Keratinocyte (primary cell): Measurements from ENCODE around the gene GALT. TPM values are rescaled to one million over a fixed set of nuclear protein-coding genes. Genes with fewer than 3 reads are reported as not detected.

Source experiments
- DNase-seq: peaks from one replicate; pipeline ENCODE4 v3.0.0-alpha.2; 2011; ENCODE audit warnings: low read depth, missing footprints, low spot score
- FAIRE-seq: peaks from 2 replicates; lab custom pipeline; 2011; peaks lifted over from hg19 to GRCh38; lab: Jason Lieb, UNC
- H2AFZ ChIP-seq: 2 replicates; pipeline ENCODE4 v1.6.0; 2012; ENCODE audit warnings: low read length, control low read depth, inconsistent platforms; ENCODE audit not compliant: control insufficient read depth
- H3K27ac ChIP-seq: 2 replicates; pipeline ENCODE4 v1.5.1; 2011; ENCODE audit warnings: low read length; ENCODE audit not compliant: control insufficient read depth, insufficient read depth
- H3K27me3 ChIP-seq: 3 replicates; pipeline ENCODE4 v1.6.0; 2011; ENCODE audit warnings: low read length; ENCODE audit not compliant: control insufficient read depth, insufficient read depth; ENCODE audit errors: extremely low read depth
- H3K36me3 ChIP-seq, 2 experiments: 2 replicates in 1 of 2; 3 replicates in 1 of 2; pipeline ENCODE4 v1.5.1; 2011; ENCODE audit warnings: low read length in 2 of 2, mild to moderate bottlenecking in 1 of 2; ENCODE audit not compliant: control insufficient read depth in 2 of 2, insufficient read depth in 2 of 2; ENCODE audit errors: extremely low read depth in 1 of 2
- H3K4me1 ChIP-seq: 3 replicates; pipeline ENCODE4 v1.5.1; 2011; ENCODE audit warnings: low read length; ENCODE audit not compliant: control insufficient read depth, insufficient read depth; ENCODE audit errors: extremely low read depth
- H3K4me2 ChIP-seq: 3 replicates; pipeline ENCODE4 v1.6.0; 2011; ENCODE audit warnings: low read depth, low read length; ENCODE audit not compliant: control insufficient read depth, insufficient read depth; ENCODE audit errors: extremely low read depth
- H3K4me3 ChIP-seq, 3 experiments: fragments of 200-600 bp in 1 of 3; sonication (generic) in 1 of 3; 2 replicates in 2 of 3; 3 replicates in 1 of 3; pipeline ENCODE4 v1.5.1; 2011 to 2016; ENCODE audit warnings: low read length in 3 of 3, mild to moderate bottlenecking in 3 of 3, control low read depth in 2 of 3, inconsistent platforms in 1 of 3, low read depth in 1 of 3, mixed read lengths in 1 of 3, mixed run types in 1 of 3, moderate library complexity in 1 of 3; ENCODE audit not compliant: control insufficient read depth in 2 of 3, insufficient read depth in 2 of 3; ENCODE audit errors: extremely low read depth in 1 of 3
- H3K79me2 ChIP-seq: 2 replicates; pipeline ENCODE4 v1.6.0; 2012; ENCODE audit warnings: low read length; ENCODE audit not compliant: control insufficient read depth, insufficient read depth
- H3K9ac ChIP-seq: 3 replicates; pipeline ENCODE4 v1.6.0; 2011; ENCODE audit warnings: low read length; ENCODE audit not compliant: control insufficient read depth, insufficient read depth; ENCODE audit errors: extremely low read depth
- H3K9me1 ChIP-seq: 3 replicates; pipeline ENCODE4 v1.6.0; 2011; ENCODE audit warnings: low read length; ENCODE audit not compliant: control insufficient read depth, insufficient read depth; ENCODE audit errors: extremely low read depth
- H3K9me3 ChIP-seq: 2 replicates; pipeline ENCODE4 v1.5.1; 2012; ENCODE audit warnings: low read depth, low read length; ENCODE audit not compliant: control insufficient read depth
- H4K20me1 ChIP-seq: 3 replicates; pipeline ENCODE4 v1.6.0; 2011; ENCODE audit warnings: low read length; ENCODE audit not compliant: control insufficient read depth, insufficient read depth; ENCODE audit errors: extremely low read depth
- EZH2 ChIP-seq: IDR thresholded peaks from one replicate; pipeline ENCODE4 v1.6.1; 2012; ENCODE audit warnings: inconsistent platforms, mild to moderate bottlenecking, low read length, moderate library complexity
- dilution Hi-C: fragments of 300-500 bp; cut with MboI; formaldehyde crosslinking; loops from one replicate; pipeline ENCODE4 v1.7.0; 2020; ENCODE audit warnings: low sequenced_read_pairs; ENCODE audit not compliant: extremely low pct_ligation_motif_present
- polyA plus RNA-seq, 5 experiments: library from polyadenylated mRNA; depleted of rRNA in 3 of 5; stranded (reverse) in 3 of 5; stranded (forward) in 1 of 5; unstranded in 1 of 5; fragments of >200 nt; gene quantifications; 1 replicate in 1 of 5; 2 replicates in 3 of 5; 3 replicates in 1 of 5; pipeline versions ENCODE4 v1.2.1 to v1.2.3, GENCODE V29; 2011 to 2012; ENCODE audit warnings: missing spikeins in 2 of 5, low read depth in 1 of 5, low replicate concordance in 1 of 5
- TF ChIP-seq, protein P1 (sequence below), 3 experiments: IDR thresholded peaks in 1 of 3; conservative IDR thresholded peaks in 1 of 3; optimal IDR thresholded peaks in 1 of 3; 2 replicates in 2 of 3; 3 replicates in 1 of 3; pipeline versions ENCODE3 to v1.5.1; 2011; ENCODE audit warnings: low read length in 3 of 3, mild to moderate bottlenecking in 3 of 3, moderate library complexity in 2 of 3, control low read depth in 1 of 3, inconsistent platforms in 1 of 3; ENCODE audit not compliant: insufficient read depth in 2 of 3; ENCODE audit errors: extremely low read depth in 1 of 3

The GALT gene
- polyA plus RNA-seq, 1 donor (not counting 4 experiments of a cell fraction or from before 2014, with no cell fraction given): 30.8 TPM

DNA sequence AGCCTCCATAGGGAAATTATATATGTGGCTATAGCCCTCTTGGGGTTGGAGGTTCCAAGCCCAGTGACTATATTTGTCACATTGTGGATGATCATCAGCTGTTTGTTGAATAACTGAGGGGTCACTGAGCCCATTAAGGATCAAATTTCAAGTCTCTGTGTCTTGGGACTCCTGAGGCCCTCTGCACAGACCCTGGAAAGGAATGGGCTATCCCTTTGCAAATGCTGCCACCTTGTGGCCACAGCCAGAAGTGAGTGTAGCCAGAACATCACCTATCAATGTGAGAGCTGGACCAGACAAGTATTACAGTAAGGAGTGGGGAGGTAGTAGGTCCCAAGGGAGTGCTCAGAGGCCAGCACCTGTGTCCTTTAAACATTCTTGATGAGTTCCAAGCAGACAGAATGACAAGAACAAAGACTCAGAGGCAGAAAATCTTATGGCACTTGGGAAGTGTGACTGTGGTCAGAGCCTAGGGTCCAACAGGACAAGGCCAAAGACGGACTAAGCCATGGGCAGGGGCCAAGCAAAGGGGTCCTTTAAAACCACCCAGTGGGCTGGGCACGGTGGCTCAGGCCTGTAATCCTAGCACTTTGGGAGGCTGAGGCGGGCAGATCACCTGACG, 42.8 kb upstream of the GALT start:
- no peak for DNase-seq
- FAIRE-seq: peak; percentile 96

DNA sequence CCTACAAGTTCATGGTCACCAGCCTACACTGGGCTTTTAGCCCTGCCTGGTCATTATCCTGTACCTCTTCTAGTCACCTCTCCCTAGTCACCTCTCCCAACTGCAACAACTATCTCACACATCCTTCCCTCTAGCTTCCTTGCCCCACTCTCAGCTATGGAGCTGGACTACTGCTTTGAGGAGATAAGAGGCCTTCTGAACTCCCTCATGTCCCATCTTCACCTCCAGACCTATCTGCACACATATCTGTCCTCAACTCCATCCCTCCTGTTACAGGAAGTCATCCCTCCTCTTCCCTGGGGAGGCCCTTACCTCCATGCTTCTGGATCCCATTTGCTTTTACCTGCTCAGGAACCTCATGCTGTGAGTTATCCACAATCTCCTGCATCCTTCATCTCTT, 40.3 kb upstream of the GALT start:
- H3K9me3 ChIP-seq: no peaks in the 10 kb centered on the region
- H3K4me3 ChIP-seq: no peak overlapping the region
- no peaks in the 10 kb centered on the region for H4K20me1 ChIP-seq
- no peak overlapping the region for H2AFZ ChIP-seq
- no peak for TF ChIP-seq EZH2
- TF ChIP-seq, protein P1, sequence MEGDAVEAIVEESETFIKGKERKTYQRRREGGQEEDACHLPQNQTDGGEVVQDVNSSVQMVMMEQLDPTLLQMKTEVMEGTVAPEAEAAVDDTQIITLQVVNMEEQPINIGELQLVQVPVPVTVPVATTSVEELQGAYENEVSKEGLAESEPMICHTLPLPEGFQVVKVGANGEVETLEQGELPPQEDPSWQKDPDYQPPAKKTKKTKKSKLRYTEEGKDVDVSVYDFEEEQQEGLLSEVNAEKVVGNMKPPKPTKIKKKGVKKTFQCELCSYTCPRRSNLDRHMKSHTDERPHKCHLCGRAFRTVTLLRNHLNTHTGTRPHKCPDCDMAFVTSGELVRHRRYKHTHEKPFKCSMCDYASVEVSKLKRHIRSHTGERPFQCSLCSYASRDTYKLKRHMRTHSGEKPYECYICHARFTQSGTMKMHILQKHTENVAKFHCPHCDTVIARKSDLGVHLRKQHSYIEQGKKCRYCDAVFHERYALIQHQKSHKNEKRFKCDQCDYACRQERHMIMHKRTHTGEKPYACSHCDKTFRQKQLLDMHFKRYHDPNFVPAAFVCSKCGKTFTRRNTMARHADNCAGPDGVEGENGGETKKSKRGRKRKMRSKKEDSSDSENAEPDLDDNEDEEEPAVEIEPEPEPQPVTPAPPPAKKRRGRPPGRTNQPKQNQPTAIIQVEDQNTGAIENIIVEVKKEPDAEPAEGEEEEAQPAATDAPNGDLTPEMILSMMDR (optimal IDR thresholded peaks at IDR 0.05 in 1 of 3, IDR thresholded peaks at IDR 0.05 in 1 of 3, conservative IDR thresholded peaks at IDR 0.05 in 1 of 3; ENCODE audit: extremely low read depth in 1 of 3, insufficient read depth in 2 of 3, low read length in 3 of 3): no peak
- peaks cover 7% of the 10 kb centered on the region for H3K79me2 ChIP-seq
- DNase-seq: no peak
- FAIRE-seq: no peak
- no peak overlapping the region for H3K27ac ChIP-seq
- no peak overlapping the region for H3K9ac ChIP-seq
- H3K27me3 ChIP-seq: no peaks in the 10 kb centered on the region
- peaks cover 10% of the 10 kb centered on the region for H3K4me1 ChIP-seq
- no peak overlapping the region for H3K4me2 ChIP-seq
- no peaks in the 10 kb centered on the region for H3K9me1 ChIP-seq
- dilution Hi-C loops: no loop called here
- peaks cover 1 to 3% of the 10 kb centered on the region in 2 experiments for H3K36me3 ChIP-seq

More for the DNA sequence above, 42.8 kb upstream of the GALT start:
- H3K79me2 ChIP-seq: no peaks in the 10 kb centered on the region
- H3K9ac ChIP-seq: no peak overlapping the region
- peaks cover 18% of the 10 kb centered on the region for H3K4me1 ChIP-seq
- TF ChIP-seq EZH2: no peak
- TF ChIP-seq, protein P1 (optimal IDR thresholded peaks at IDR 0.05 in 1 of 3, IDR thresholded peaks at IDR 0.05 in 1 of 3, conservative IDR thresholded peaks at IDR 0.05 in 1 of 3; ENCODE audit: extremely low read depth in 1 of 3, insufficient read depth in 2 of 3, low read length in 3 of 3): peak; percentile 84 to 97 (median 95)
- no peaks in the 10 kb centered on the region for H4K20me1 ChIP-seq
- no peaks in the 10 kb centered on the region for H3K36me3 ChIP-seq
- H3K27me3 ChIP-seq: no peaks in the 10 kb centered on the region
- dilution Hi-C loops: no loop called here
- H3K27ac ChIP-seq: no peak overlapping the region
- no peak overlapping the region for H2AFZ ChIP-seq
- no peaks in the 10 kb centered on the region for H3K9me1 ChIP-seq
- H3K9me3 ChIP-seq: no peaks in the 10 kb centered on the region
- no peak overlapping the region for H3K4me3 ChIP-seq
- no peak overlapping the region for H3K4me2 ChIP-seq
